ENCODE data around the gene KL. TPM values are rescaled to one million over a fixed set of nuclear protein-coding genes. Genes with fewer than 3 reads are reported as not detected.

KL gene
- total and polyA plus RNA-seq, 2 experiments from 2014 or later = 0.03 TPM; not detected in 1

DNA sequence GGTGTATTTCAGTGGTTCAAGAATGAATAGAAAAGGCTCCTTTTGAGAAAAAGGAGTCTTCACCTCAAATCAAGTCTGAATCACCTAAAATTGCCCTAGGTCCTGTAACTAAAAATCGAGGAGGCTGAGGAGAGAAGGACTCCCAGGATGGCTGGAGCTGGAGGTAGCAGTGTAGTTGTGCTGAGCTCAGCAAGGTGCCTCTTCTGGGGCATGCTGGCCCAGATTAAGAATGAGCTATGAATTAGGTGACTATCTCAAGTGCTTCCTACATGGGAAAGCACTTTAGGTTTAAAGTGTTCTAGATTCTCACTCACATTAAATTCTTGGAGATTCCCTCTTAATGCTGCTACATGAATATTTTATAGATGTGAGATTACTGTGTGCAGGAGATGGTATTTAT lies 28.8 kb upstream of the KL start:
- H3K27ac Mint-ChIP-seq = no peak overlapping the region
- no peak overlapping the region for H3K27ac ChIP-seq (ENCODE audit: low read depth)
- ATAC-seq = no peak

DNA sequence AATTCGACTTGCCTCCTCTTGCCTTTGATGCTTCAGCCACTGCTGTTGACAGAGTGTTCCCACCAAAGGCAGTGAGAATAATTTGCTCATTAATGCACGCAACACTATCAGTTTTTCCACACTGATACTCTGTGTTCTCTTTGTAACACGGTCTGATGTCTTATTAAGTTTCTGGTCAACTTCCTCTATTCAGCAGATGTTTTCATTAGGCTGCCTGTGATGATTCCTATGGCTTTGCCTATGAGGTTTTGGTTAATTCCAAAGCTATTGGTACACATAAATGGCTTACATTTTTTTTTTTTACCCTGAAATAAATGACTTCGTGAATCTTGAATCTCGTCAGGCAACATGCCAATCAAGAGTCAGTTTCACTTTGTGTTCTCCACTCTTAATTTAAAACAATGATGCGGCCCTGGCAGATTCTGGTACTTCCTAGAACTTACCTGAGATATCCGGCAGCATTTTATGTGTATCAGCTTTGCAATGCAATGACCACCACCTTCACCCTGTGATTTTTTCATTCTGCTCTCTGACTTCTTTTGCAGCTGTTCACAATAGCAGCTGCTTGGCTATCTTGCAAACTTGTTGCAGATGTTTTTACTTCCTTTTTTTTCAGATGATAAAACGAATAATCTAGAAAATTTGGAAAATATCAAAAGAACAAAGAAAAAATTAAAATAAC lies 27.5 kb upstream of the KL start:
- peaks cover 5% of the 10 kb centered on the region for H3K27me3 Mint-ChIP-seq (ENCODE audit: insufficient read depth, low read depth, poor library complexity)
- peaks cover 3% of the 10 kb centered on the region; the same call in 1 of the 3 replicates for H3K9me3 Mint-ChIP-seq
- Histone ChIP-seq H2AFZ (no peak overlapping the region), H3K4me3 (no peak overlapping the region), H3F3A (replicated peaks; ENCODE audit: low read depth) (no peaks in the 10 kb centered on the region), H3K4me1 (ENCODE audit: insufficient read depth) (no peaks in the 10 kb centered on the region), H3K4me2 (no peak overlapping the region), H4K20me1 (replicated peaks; ENCODE audit: insufficient read depth) (no peaks in the 10 kb centered on the region), H3K27ac (ENCODE audit: low read depth) (no peak overlapping the region), H3K79me2 (replicated peaks; ENCODE audit: insufficient read depth) (no peaks in the 10 kb centered on the region), H3K9me2 (ENCODE audit: insufficient read depth) (peaks cover 15% of the 10 kb centered on the region), H3K27me3 (ENCODE audit: insufficient read depth) (no peaks in the 10 kb centered on the region), H3K36me3 (ENCODE audit: insufficient read depth) (no peaks in the 10 kb centered on the region)
- ATAC-seq (no peak), DNase-seq (ENCODE audit: low spot score) (no peak)
- H3K27ac Mint-ChIP-seq = no peak overlapping the region
- no peak overlapping the region for H3K4me3 Mint-ChIP-seq
- no peaks in the 10 kb centered on the region for H3K4me1 Mint-ChIP-seq
- no peaks in the 10 kb centered on the region for H3K36me3 Mint-ChIP-seq (ENCODE audit: low read depth)
- TF ChIP-seq STAT1 (IDR thresholded peaks at IDR 0.05; ENCODE audit: unreplicated experiment) = no peak
- no peak for TF ChIP-seq EZH2 (IDR thresholded peaks at IDR 0.05; ENCODE audit: low read depth, unreplicated experiment)
- TF ChIP-seq ZNF331 (CRISPR knock-in tag; IDR thresholded peaks at IDR 0.05; ENCODE audit: low read depth) = no peak
- no peak for TF ChIP-seq POLR2AphosphoS5 (IDR thresholded peaks at IDR 0.05; ENCODE audit: low read depth)
- no peak for TF ChIP-seq CREB1 (CRISPR knock-in tag; IDR thresholded peaks at IDR 0.05; ENCODE audit: low read depth)
- TF ChIP-seq JUNB (IDR thresholded peaks at IDR 0.05; ENCODE audit: unreplicated experiment) = no peak
- TF ChIP-seq NANOG (IDR thresholded peaks at IDR 0.05; ENCODE audit: borderline replicate concordance) = no peak
- TF ChIP-seq, protein P1, sequence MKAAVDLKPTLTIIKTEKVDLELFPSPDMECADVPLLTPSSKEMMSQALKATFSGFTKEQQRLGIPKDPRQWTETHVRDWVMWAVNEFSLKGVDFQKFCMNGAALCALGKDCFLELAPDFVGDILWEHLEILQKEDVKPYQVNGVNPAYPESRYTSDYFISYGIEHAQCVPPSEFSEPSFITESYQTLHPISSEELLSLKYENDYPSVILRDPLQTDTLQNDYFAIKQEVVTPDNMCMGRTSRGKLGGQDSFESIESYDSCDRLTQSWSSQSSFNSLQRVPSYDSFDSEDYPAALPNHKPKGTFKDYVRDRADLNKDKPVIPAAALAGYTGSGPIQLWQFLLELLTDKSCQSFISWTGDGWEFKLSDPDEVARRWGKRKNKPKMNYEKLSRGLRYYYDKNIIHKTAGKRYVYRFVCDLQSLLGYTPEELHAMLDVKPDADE (IDR thresholded peaks at IDR 0.05) = no peak
- TF ChIP-seq, protein P2, sequence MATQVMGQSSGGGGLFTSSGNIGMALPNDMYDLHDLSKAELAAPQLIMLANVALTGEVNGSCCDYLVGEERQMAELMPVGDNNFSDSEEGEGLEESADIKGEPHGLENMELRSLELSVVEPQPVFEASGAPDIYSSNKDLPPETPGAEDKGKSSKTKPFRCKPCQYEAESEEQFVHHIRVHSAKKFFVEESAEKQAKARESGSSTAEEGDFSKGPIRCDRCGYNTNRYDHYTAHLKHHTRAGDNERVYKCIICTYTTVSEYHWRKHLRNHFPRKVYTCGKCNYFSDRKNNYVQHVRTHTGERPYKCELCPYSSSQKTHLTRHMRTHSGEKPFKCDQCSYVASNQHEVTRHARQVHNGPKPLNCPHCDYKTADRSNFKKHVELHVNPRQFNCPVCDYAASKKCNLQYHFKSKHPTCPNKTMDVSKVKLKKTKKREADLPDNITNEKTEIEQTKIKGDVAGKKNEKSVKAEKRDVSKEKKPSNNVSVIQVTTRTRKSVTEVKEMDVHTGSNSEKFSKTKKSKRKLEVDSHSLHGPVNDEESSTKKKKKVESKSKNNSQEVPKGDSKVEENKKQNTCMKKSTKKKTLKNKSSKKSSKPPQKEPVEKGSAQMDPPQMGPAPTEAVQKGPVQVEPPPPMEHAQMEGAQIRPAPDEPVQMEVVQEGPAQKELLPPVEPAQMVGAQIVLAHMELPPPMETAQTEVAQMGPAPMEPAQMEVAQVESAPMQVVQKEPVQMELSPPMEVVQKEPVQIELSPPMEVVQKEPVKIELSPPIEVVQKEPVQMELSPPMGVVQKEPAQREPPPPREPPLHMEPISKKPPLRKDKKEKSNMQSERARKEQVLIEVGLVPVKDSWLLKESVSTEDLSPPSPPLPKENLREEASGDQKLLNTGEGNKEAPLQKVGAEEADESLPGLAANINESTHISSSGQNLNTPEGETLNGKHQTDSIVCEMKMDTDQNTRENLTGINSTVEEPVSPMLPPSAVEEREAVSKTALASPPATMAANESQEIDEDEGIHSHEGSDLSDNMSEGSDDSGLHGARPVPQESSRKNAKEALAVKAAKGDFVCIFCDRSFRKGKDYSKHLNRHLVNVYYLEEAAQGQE (IDR thresholded peaks at IDR 0.05; ENCODE audit: unreplicated experiment) = no peak
- no peak for TF ChIP-seq ZNF114 (CRISPR knock-in tag; IDR thresholded peaks at IDR 0.05)

More for the DNA sequence above, 28.8 kb upstream of the KL start:
- H3K79me2 ChIP-seq (replicated peaks; ENCODE audit: insufficient read depth) = no peaks in the 10 kb centered on the region
- no peaks in the 10 kb centered on the region for H4K20me1 ChIP-seq (replicated peaks; ENCODE audit: insufficient read depth)
- H2AFZ ChIP-seq = no peak overlapping the region
- H3K4me3 ChIP-seq = no peak overlapping the region
- no peaks in the 10 kb centered on the region for H3K36me3 ChIP-seq (ENCODE audit: insufficient read depth)
- Mint-ChIP-seq H3K9me3 (peaks cover 3% of the 10 kb centered on the region; the same call in 1 of the 3 replicates), H3K4me3 (no peak overlapping the region), H3K4me1 (no peaks in the 10 kb centered on the region), H3K36me3 (ENCODE audit: low read depth) (no peaks in the 10 kb centered on the region), H3K27me3 (ENCODE audit: insufficient read depth, low read depth, poor library complexity) (peaks cover 5% of the 10 kb centered on the region)
- no peak for DNase-seq (ENCODE audit: low spot score)
- no peaks in the 10 kb centered on the region for H3K4me1 ChIP-seq (ENCODE audit: insufficient read depth)
- peaks cover 15% of the 10 kb centered on the region for H3K9me2 ChIP-seq (ENCODE audit: insufficient read depth)
- H3K27me3 ChIP-seq (ENCODE audit: insufficient read depth) = no peaks in the 10 kb centered on the region
- H3K4me2 ChIP-seq = no peak overlapping the region
- H3F3A ChIP-seq (replicated peaks; ENCODE audit: low read depth) = no peaks in the 10 kb centered on the region
- peak; percentile 77 for TF ChIP-seq ZNF331 (CRISPR knock-in tag; IDR thresholded peaks at IDR 0.05; ENCODE audit: low read depth)
- TF ChIP-seq, protein P2 (IDR thresholded peaks at IDR 0.05; ENCODE audit: unreplicated experiment) = no peak
